Heart left ventricle (tissue), 16 donors: ENCODE results near the gene MAP4K1. TPM values are rescaled to one million over a fixed set of nuclear protein-coding genes. Genes with fewer than 3 reads are reported as not detected.
A peak's percentile ranks its signal among the peaks of the same experiment; 100 is the strongest.

Source experiments
- ATAC-seq, 4 donors: fragments of 200-7000 bp; cut with Tn5 transposase; one replicate each; pipeline ENCODE4 v1.9.1; 2020 to 2022; ENCODE audit warnings: moderate library complexity in 4 of 4, mild to moderate bottlenecking in 3 of 4, moderate number of reproducible peaks in 1 of 4
- DNase-seq, 5 donors: peaks; one replicate each; pipeline ENCODE4 v3.0.0-alpha.2; 2020
- H3K27ac ChIP-seq, 12 donors: fragments of 200-600 bp; sonication (generic) in 4 of 12; one replicate each; pipeline versions ENCODE4 v1.5.0 to v1.8.0; 2016 to 2022; ENCODE audit warnings: mild to moderate bottlenecking in 2 of 12
- H3K27me3 ChIP-seq, 9 donors: fragments of 200-600 bp; sonication (generic) in 2 of 9; one replicate each; pipeline versions ENCODE4 v1.5.1 to v1.8.0; 2016 to 2022; ENCODE audit warnings: mild to moderate bottlenecking in 3 of 9
- H3K36me3 ChIP-seq, 9 donors: fragments of 200-600 bp; sonication (generic) in 2 of 9; one replicate each; pipeline versions ENCODE4 v1.5.0 to v1.8.0; 2018 to 2022; ENCODE audit warnings: mild to moderate bottlenecking in 2 of 9
- H3K4me1 ChIP-seq, 12 donors: fragments of 200-600 bp; sonication (generic) in 4 of 12; one replicate each; pipeline versions ENCODE4 v1.5.0 to v1.8.0; 2016 to 2022; ENCODE audit warnings: mild to moderate bottlenecking in 3 of 12
- H3K4me3 ChIP-seq, 12 donors: fragments of 200-600 bp; sonication (generic) in 4 of 12; one replicate each; pipeline versions ENCODE4 v1.5.0 to v1.8.0; 2017 to 2022; ENCODE audit warnings: mild to moderate bottlenecking in 9 of 12, moderate library complexity in 4 of 12
- H3K9me3 ChIP-seq, 12 donors: fragments of 200-600 bp; sonication (generic) in 4 of 12; one replicate each; pipeline versions ENCODE4 v1.5.0 to v1.8.0; 2016 to 2022; ENCODE audit warnings: mild to moderate bottlenecking in 1 of 12
- POLR2A ChIP-seq, 2 donors: fragments of 450-650 bp; IDR thresholded peaks; one replicate each; pipeline ENCODE4 v1.6.1; 2017; ENCODE audit warnings: antibody characterized with exemption in 2 of 2, mild to moderate bottlenecking in 2 of 2, moderate library complexity in 2 of 2
- WGBS, 4 donors: extraction: QIAGEN DNeasy Blood & Tissue Kit in 2 of 4; methylation state at CpG; one replicate each; pipeline versions ENCODE4 v1.1.5 to v1.1.7; 2013 to 2018; 5-methylcytosine and 5-hydroxymethylcytosine counted together
- intact Hi-C, 10 donors: fragments of 100-400 bp; cut with DNase I; formaldehyde crosslinking; loops; one replicate each; pipeline versions ENCODE4 v1.11.1 to v1.14.2; 2022
- polyA plus RNA-seq, 2 donors: library from polyadenylated mRNA; stranded (reverse); fragments of 200-250 nt; gene quantifications; one replicate each; pipeline ENCODE4 v1.2.3, GENCODE V29; 2013
- total RNA-seq, 9 donors: library from RNA; depleted of rRNA in 2 of 9; stranded (reverse); fragments of >200 nt in 2 of 9; fragmentation: NEBNext Ultra II Directional in 3 of 9; extraction: Animal tissue kit (Norgen Biotek cat#: 25700) in 3 of 9; gene quantifications; one replicate each; pipeline versions ENCODE4 v1.1.0 to v1.2.4, GENCODE V29; 2016 to 2023
- TF ChIP-seq, protein P1 (sequence below), 12 donors: fragments of 200-600 bp; sonication (generic) in 4 of 12; IDR thresholded peaks; one replicate each; pipeline versions ENCODE4 v1.5.0 to v1.8.0; 2018 to 2022; ENCODE audit warnings: antibody characterized with exemption in 12 of 12, mild to moderate bottlenecking in 5 of 12
- donor health status: ischemic (EF 13 %, LVEDD 7.1; RV severe dilation, severe dysfunction).
- donor health status: healthy with polysubstance abuse.
- donor health status: DM: no; HTN: yes; CAD: no.
- donor health status: DM: no; HTN: no; CAD: no.
- donor health status: ischemic (EF 25% LVEDD 6.9; RV normal size, moderate dysfunction).
- donor health status: ischemic (EF 25% LVEDD 5.7; RV mildly dilated, moderate dysfunction).
- donor health status: healthy.
- donor health status: DM: yes; HTN: yes; CAD: no.
- donor health status: ischemic (EF 35%, LVEDD 5.7; RV mildly dilated, moderate dysfunction).
- donor health status: nonischemic (EF 11% LVEDD 7.7; RV severe dilation, severe dysfunction).
- donor health status: DM: yes; HTN: yes; CAD: no.
- donor health status: PGD.
- donor health status: ischemic (EF 29% LVEDD 5.4; RV normal size, mild dysfunction).
- donor health status: nonischemic (EF 23%, LVEDD 6.1; RV moderate dilation, normal function).

Gene MAP4K1
- total and polyA plus RNA-seq, 11 donors = 0.69 to 9.9 (median 2.7) TPM

DNA sequence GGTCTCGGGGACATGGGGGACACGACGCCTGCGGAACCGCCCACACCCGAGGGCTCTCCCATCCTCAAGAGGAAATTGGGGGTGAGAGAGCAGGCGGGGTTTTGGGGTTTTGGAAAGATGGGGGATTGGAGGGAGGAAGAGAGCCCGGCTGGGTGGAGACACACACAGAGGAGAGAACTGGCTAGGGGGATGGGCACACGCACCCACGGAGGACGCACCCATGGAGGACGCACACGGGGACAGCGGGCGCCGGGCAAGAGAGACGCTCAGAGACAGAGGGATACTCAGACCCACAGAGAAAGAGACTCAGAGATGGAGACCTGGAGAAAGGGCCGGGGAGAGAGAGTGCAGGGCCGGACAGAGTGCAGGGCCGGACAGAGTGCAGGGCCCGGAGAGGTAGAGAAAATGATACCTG lies 52.1 kb downstream of the MAP4K1 start:
- H3K4me3 ChIP-seq = peak overlapping the region in 6 of 12 donors; percentile 27 to 47 (median 39)
- no peaks in the 10 kb centered on the region for H3K9me3 ChIP-seq
- intact Hi-C loops = no loop called here
- H3K4me1 ChIP-seq = peaks cover 0 to 9% (median 0%) of the 10 kb centered on the region in 12 donors
- H3K36me3 ChIP-seq = no peaks in the 10 kb centered on the region
- peak in 1 of 5 donors; percentile 34 for DNase-seq
- no peak for ATAC-seq
- 61 to 63% (median 62%) methylated on average over 21 of the region's 21 CpGs for WGBS, 4 donors
- peaks cover 0 to 32% (median 22%) of the 10 kb centered on the region in 9 donors for H3K27me3 ChIP-seq
- TF ChIP-seq, protein P1, sequence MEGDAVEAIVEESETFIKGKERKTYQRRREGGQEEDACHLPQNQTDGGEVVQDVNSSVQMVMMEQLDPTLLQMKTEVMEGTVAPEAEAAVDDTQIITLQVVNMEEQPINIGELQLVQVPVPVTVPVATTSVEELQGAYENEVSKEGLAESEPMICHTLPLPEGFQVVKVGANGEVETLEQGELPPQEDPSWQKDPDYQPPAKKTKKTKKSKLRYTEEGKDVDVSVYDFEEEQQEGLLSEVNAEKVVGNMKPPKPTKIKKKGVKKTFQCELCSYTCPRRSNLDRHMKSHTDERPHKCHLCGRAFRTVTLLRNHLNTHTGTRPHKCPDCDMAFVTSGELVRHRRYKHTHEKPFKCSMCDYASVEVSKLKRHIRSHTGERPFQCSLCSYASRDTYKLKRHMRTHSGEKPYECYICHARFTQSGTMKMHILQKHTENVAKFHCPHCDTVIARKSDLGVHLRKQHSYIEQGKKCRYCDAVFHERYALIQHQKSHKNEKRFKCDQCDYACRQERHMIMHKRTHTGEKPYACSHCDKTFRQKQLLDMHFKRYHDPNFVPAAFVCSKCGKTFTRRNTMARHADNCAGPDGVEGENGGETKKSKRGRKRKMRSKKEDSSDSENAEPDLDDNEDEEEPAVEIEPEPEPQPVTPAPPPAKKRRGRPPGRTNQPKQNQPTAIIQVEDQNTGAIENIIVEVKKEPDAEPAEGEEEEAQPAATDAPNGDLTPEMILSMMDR (IDR thresholded peaks at IDR 0.05) = no peak
- TF ChIP-seq POLR2A (IDR thresholded peaks at IDR 0.05) = no peak
- H3K27ac ChIP-seq = no peak overlapping the region

- Histone ChIP-seq H3K4me3 (peak overlapping the region in 8 of 12 donors; percentile 19 to 47 (median 36)), H3K27ac (no peak overlapping the region), H3K27me3 (peaks cover 0 to 32% (median 22%) of the 10 kb centered on the region in 9 donors), H3K36me3 (no peaks in the 10 kb centered on the region), H3K9me3 (no peaks in the 10 kb centered on the region), H3K4me1 (peaks cover 0 to 9% (median 0%) of the 10 kb centered on the region in 12 donors)
- ATAC-seq (peak in 2 of 4 donors; percentile 18 to 31), DNase-seq (no peak)
- intact Hi-C loops = no loop called here
- TF ChIP-seq, protein P1 (IDR thresholded peaks at IDR 0.05) = no peak
- TF ChIP-seq POLR2A (IDR thresholded peaks at IDR 0.05) = no peak
- 2 to 13% (median 4%) methylated on average over 38 to 111 of the region's 111 CpGs for WGBS, 4 donors
Measured at GRCh38 chr19:38564981-38565690, 52.6 kb downstream of the MAP4K1 start.

GRCh38 chr19:38563475-38563874 lies 54.3 kb downstream of the MAP4K1 start:
- intact Hi-C loops = no loop called here
- Histone ChIP-seq H3K36me3 (no peaks in the 10 kb centered on the region), H3K9me3 (no peaks in the 10 kb centered on the region), H3K27ac (no peak overlapping the region), H3K4me3 (no peak overlapping the region), H3K4me1 (peaks cover 0 to 9% (median 0%) of the 10 kb centered on the region in 12 donors), H3K27me3 (peaks cover 0 to 32% (median 22%) of the 10 kb centered on the region in 9 donors)
- ATAC-seq (no peak), DNase-seq (no peak)
- 89 to 96% (median 94%) methylated on average over 9 of the region's 9 CpGs for WGBS, 4 donors
- TF ChIP-seq, protein P1 (IDR thresholded peaks at IDR 0.05) = no peak
- TF ChIP-seq POLR2A (IDR thresholded peaks at IDR 0.05) = no peak

DNA sequence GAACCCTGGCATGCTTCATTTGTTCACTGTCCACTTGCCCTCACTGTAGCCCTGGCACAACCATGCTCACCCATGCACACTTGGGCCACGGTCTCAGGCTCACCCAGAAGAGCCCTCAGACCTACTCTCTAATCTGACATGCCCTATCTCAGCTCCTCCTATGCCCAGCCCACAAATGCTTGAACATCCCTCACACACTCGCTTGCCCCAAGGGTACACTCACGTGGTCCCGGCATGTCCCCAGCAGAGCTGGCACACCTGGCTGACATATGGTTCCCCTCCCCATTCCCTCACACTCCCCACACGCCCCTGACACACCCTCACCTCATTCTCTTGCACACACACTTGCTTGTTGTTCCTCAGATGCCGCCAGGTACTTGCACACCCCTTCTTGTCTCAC lies 55.7 kb downstream of the MAP4K1 start:
- peak in 1 of 4 donors; percentile 43 for ATAC-seq
- 72 to 83% (median 76%) methylated on average over 6 of the region's 6 CpGs for WGBS, 4 donors
- no peaks in the 10 kb centered on the region for H3K9me3 ChIP-seq

More for the DNA sequence above, 55.7 kb downstream of the MAP4K1 start:
- intact Hi-C loops = no loop called here
- H3K4me3 ChIP-seq = no peak overlapping the region
- no peak for DNase-seq
- peaks cover 0 to 32% (median 22%) of the 10 kb centered on the region in 9 donors for H3K27me3 ChIP-seq
- no peaks in the 10 kb centered on the region for H3K36me3 ChIP-seq
- peaks cover 0 to 9% (median 0%) of the 10 kb centered on the region in 12 donors for H3K4me1 ChIP-seq
- H3K27ac ChIP-seq = no peak overlapping the region
- TF ChIP-seq POLR2A (IDR thresholded peaks at IDR 0.05) = no peak
- TF ChIP-seq, protein P1 (IDR thresholded peaks at IDR 0.05) = no peak
